Fibroblast of skin of scalp (primary cell): ENCODE data around the gene RBMS2.

Source experiments
- DNase-seq: peaks from one replicate; pipeline ENCODE4 v3.0.0-alpha.2; 2013

Gene RBMS2

GRCh38 chr12:56585098-56585497 is 63.5 kb downstream of the RBMS2 start:
- DNase-seq: no peak

- no peak for DNase-seq
Observed at GRCh38 chr12:56589783-56590182, 68.2 kb downstream of the RBMS2 start.

- DNase-seq: peak; percentile 31
Observed at GRCh38 chr12:56590237-56590830, 68.7 kb downstream of the RBMS2 start.

GRCh38 chr12:56591126-56591525 is 69.5 kb downstream of the RBMS2 start:
- DNase-seq: no peak

- DNase-seq: peak; percentile 57
Observed at GRCh38 chr12:56591961-56592360, 70.3 kb downstream of the RBMS2 start.

GRCh38 chr12:56593909-56594621 is 72.4 kb downstream of the RBMS2 start:
- DNase-seq: peak; percentile 78

GRCh38 chr12:56596815-56597214 is 75.2 kb downstream of the RBMS2 start:
- DNase-seq: no peak

GRCh38 chr12:56599041-56599440 is 77.4 kb downstream of the RBMS2 start:
- no peak for DNase-seq

GRCh38 chr12:56599797-56600196 is 78.2 kb downstream of the RBMS2 start:
- no peak for DNase-seq

GRCh38 chr12:56600753-56601152 is 79.1 kb downstream of the RBMS2 start:
- DNase-seq: no peak

GRCh38 chr12:56601503-56601902 is 79.9 kb downstream of the RBMS2 start:
- DNase-seq: no peak

- DNase-seq: no peak
Observed at GRCh38 chr12:56602239-56602638, 80.6 kb downstream of the RBMS2 start.

- no peak for DNase-seq
Observed at GRCh38 chr12:56604355-56604754, 82.7 kb downstream of the RBMS2 start.

GRCh38 chr12:56614627-56615026 is 93.0 kb downstream of the RBMS2 start:
- no peak for DNase-seq

- DNase-seq: no peak
Observed at GRCh38 chr12:56616244-56616643, 94.6 kb downstream of the RBMS2 start.

- no peak for DNase-seq
Observed at GRCh38 chr12:56616925-56617324, 95.3 kb downstream of the RBMS2 start.

- DNase-seq: no peak
Observed at GRCh38 chr12:56622535-56622934, 100.9 kb downstream of the RBMS2 start.

GRCh38 chr12:56626701-56627100 is 105.1 kb downstream of the RBMS2 start:
- DNase-seq: no peak

- peak; percentile 36 for DNase-seq
Observed at GRCh38 chr12:56628671-56629458, 107.2 kb downstream of the RBMS2 start.

GRCh38 chr12:56629459-56630179 is 108.0 kb downstream of the RBMS2 start:
- DNase-seq: no peak

GRCh38 chr12:56630180-56630632 is 108.6 kb downstream of the RBMS2 start, which contains the start of gene BAZ2A:
Gene BAZ2A, minus strand, starts transcription at chr12:56630326. Its CDS starts 12,796 bp downstream, at chr12:56617530.
- DNase-seq: peak; percentile 80

- DNase-seq: peak; percentile 25
Observed at GRCh38 chr12:56631790-56632700, 110.4 kb downstream of the RBMS2 start.
